ENCODE data around the gene SYNGAP1.

The SYNGAP1 gene

DNA sequence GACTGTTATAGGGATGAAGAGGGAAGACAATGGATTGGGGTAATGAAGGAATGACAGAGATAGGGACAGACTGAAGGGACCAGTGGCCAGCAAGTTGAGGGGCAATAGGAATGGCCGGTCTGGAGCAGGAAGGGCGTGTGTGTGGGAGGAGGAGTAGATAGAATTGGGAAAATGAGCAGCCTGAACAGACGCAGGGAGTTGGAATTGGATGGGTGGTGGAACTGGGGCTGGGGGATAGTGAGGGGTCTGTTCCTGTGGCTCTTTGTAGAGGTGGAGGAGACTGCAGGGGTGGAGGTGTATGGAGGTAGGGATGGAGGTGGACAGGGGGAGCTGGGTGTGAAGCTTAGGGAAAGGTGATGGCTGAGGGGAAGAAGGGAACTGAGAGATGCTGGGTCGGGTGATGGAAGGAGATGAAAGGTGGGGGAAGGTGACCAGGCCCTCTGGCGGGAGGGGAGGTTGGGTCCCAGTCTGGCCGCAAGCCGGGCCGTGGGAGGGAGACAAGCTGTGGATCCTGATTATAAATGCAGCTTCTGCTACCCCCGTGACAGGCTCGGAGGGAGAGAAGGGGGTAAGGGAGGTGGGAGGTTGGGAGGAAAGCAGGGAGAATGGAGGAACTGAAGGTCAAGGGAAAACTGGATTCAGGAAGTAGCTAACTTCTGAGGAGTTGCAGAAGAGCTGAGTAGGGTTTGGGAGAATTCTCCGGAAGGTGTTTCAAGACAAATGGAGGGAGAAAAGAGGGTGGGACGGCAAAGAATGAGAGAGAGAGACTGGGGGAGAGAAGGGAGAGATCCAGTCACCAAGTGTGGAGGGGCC is 5.2 kb downstream of the SYNGAP1 start:
- DNase-seq, result no peak

GRCh38 chr6:33425668-33426577 is 6.1 kb downstream of the SYNGAP1 start:
- DNase-seq, result peak; percentile 70 to 83

DNA sequence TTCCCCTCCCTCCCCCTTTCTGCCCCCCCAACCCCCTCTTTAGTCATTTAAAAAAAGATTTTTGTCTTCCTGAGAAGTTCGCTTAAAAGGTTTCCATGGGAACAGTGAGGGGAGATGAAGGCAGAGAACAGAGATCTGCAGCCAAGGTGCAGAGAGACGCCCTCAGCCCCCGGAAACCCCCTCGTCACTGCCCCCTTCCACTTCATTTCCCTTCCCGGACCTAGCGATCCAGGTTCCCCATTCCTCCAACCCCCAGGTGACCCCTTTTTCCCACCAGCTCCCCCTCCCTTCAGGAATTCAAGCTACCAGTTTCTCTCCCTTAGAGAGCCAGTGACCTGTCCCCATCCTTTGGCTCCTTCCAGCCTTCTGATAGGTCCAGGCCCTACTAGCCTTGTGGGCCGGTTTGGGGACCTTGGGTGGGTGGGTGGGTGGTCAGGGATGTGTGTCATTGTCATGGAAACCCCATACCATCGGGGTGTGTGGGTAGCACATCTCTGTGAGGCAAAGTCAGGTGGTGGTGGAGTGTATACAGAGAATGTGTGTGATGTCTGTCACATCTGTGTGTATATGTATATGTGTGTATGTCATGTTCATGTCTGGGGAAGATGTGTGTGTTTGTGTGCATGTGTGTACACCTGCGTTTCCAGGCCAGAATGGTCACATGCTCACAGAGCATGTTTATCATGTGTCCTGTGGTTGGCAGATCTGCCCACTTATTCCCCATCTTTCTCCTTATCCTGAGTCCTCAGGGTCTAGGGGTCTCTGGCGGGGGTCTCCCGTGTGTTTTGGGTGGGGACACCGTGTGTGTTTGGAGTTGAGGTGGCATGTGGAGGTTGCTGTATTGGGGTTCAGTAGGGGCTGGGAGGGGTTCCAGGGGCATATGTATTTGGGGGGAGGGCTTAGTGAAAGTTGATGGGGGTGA is 7.0 kb downstream of the SYNGAP1 start:
- no peak for DNase-seq

DNA sequence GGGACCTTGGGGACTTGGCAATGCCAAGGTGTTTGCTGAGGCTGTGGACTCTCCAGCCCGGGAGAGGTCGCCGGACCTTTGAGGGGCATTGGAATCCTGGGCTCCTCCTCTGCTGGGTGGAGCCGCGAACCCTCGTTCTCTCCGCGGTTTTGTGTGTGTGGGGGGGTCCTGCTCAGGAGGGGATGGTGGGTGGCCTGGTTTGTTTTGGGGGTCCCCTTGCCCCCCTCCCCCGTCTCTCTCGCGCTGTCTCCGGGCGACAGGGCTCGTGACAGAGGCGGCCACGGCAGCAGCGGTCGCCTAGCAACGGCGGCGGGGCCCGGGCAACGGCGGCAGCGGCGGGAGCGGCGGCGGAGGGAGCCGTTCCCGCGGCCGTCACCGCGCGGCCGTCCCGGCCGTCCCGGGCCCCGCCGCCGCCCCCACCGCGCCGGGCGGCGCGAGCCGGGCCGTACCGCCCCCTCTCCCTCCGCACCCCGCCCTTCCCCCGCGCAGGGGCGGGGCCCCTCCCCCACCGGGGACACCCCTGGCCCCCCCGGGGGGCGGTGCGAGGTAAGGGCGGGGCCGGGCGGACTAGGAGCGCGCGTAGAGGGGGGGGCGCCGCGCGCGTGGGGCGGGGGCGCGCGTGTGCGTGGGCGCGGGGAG is 7.8 kb downstream of the SYNGAP1 start:
- peak; percentile 27 to 53 for DNase-seq

- peak in 1 of 2 experiments; percentile 16 for DNase-seq
These were observed 8.5 kb downstream of the SYNGAP1 start for GRCh38 chr6:33428224-33428965.

DNA sequence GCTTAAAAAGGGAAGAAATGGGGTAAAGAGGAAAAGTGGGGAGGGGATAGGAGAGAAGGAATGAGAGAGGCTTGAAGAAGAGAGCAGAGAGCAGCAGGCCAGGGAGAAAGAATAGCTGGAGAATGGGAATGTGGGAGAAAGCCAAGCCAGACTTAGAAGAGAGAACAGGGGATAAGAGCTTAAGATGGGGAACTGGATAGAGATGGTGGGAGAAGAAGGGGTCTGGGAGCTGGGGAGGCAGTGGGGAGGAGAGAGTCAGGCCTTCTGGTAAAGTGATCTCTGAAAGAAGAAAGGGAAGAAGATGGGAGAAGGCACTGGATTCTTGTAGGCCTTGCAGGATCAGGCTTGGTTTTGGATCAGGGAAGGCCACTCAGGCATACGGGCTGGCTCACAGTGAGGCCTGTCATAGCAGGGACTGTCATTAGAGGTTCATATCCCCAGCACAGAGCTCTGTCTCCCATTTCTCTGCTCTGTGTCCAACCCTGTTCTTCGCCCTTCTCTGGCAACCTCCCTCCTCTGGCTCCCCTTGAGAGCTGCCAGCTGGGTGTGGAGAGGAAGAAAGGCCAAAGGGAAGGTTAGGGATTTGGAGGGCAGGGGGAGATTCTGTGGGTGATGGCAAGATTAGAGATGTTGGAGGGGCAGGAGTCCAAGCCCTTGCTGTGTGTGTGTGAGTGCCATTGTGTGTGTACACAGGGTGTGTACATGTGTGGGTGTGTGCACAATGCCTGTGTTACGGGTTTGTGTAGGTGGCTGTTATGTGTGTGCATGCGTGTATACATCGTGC is 9.3 kb downstream of the SYNGAP1 start:
- no peak for DNase-seq

DNA sequence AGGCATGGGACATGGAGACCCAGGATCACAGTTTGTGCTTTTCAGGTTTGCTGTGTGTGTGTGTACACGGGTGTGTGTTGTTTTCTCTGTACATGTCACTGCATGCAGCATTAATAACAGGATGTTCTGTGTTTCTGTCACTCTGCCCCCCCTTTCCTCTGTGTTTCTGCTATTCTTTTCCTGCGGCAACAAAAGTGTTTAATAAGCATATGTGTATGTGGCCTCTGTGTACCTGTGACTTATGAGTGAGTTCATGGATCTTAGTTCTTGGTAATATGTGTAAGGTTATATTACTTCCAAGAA is 9.8 kb downstream of the SYNGAP1 start:
- no peak for DNase-seq

GRCh38 chr6:33430334-33430733 is 10.5 kb downstream of the SYNGAP1 start:
- DNase-seq, result no peak

- peak; percentile 22 to 52 for DNase-seq
These were observed 11.4 kb downstream of the SYNGAP1 start for GRCh38 chr6:33430991-33431879.

DNA sequence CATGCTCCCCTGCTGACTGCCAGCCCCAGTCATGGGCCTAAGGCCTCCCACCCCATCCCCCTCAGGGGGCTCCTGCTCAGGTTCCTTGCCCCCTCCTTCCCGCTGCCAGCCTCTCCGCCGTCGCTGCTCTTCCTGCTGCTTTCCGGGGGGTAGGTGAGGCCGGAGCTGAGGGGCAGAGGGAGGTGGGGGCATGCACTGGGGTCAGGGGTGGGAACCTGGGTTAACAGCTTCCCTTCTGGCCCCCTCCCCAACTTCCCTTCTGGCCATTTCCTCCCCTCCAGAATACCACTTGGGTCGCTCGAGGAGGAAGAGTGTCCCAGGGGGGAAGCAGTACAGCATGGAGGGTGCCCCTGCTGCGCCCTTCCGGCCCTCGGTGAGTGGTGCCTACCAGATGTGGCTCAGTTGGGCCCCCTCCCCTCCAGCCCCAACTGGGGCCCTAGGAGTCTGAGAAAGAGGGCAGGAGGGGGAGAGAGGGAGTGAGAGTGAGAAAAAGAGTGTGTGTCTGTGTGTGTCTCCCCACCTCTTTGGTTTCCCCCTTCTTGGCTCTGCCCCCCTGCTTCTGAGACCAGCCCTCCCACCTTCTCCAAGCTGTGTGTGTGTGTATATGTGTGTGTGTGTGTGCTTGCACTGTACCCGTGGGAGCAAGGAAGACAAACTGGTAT is 12.1 kb downstream of the SYNGAP1 start:
- no peak for DNase-seq

DNA sequence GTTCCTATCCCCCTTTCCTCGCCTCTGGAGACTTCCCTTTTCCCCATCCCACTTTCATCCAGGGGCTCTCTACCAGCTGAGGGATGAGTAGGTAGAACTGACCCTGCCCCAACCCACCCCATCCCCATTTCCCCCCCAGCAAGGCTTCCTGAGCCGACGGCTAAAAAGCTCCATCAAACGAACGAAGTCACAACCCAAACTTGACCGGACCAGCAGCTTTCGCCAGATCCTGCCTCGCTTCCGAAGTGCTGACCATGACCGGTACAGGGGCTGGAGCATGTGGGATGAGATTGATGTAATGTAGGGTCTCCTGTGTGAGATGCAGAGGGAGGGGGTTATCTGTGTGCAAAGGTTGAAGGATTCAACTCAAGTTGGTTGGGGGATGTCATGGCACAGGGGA is 12.7 kb downstream of the SYNGAP1 start:
- DNase-seq, result no peak

GRCh38 chr6:33433001-33433543 is 13.2 kb downstream of the SYNGAP1 start:
- DNase-seq, result no peak

DNA sequence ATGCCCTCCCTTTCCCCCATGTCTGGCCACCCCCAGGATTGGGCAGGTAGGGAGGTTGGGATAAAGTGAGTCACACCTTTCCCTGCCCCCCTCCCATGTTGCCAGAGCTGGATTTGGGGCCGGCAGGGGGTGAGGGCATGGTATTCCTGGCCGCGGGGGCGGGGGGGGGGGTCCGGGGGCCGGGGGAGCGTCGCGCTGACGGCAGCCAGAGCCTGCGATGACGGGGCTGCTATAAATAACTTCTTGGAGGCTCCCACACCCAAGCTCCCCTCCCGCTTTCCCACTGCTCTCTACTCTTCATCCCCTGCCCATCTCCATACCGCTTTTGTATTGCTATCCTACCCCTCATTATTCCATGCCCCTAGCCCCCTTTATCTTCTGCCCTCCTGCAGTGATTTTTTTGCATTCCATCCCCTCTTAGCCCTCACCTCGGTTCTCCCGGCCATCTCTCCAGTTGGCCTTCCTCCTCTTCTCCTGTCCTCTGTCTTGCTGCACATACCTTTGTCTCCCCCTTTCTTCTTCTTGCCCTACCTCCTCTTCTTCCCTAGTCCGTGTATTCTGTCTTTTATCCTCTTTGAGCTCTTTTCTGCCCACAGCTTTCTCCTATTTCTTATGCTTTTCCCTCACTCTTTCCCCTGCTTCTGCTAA is 13.8 kb downstream of the SYNGAP1 start:
- no peak for DNase-seq

DNA sequence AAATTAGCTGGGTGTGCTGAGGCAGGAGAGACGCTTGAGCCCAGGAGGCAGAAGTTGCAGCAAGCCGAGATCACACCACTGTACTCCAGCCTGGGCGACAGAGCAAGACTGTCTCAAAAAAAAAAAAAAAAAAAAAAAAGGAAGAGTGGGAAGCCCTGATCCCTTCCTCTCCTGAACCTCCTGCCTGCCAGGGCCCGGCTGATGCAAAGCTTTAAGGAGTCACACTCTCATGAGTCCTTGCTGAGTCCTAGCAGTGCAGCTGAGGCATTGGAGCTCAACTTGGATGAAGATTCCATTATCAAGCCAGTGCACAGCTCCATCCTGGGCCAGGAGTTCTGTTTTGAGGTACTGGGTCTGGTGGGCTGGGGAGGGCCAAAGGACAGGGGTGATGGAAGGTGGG is 15.1 kb downstream of the SYNGAP1 start:
- DNase-seq, result no peak

- no peak for DNase-seq
These were observed 17.8 kb downstream of the SYNGAP1 start for GRCh38 chr6:33437666-33438065.

DNA sequence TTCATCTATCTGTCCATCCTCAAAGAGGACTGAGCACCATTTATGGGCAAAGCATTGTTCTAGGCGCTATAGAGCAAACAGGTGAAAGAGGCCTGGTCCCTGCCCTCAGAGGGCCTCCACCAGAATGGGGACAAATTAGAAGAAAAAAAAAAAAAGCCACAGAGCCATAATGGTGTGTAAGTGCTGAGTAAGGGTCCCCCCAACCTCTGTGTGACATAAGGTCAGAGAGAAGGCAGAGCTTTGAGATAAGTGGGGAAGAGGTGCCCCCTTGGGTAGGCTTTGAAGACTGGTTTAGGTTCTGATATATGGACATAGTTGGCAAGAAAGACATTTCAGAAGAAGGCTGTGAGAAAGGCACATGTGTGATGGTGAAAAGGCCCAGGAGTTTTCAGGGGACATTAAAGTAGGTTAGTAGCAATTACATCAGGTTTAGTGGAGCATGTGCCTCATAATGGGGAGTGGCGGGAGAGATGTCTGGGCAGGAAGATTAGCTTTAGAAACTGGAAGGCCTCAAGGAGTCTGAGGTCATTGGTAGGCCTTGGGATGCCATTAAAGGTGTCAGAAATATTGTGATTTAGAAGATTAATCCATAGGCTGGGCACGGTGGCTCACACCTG is 19.2 kb downstream of the SYNGAP1 start:
- DNase-seq, result no peak

DNA sequence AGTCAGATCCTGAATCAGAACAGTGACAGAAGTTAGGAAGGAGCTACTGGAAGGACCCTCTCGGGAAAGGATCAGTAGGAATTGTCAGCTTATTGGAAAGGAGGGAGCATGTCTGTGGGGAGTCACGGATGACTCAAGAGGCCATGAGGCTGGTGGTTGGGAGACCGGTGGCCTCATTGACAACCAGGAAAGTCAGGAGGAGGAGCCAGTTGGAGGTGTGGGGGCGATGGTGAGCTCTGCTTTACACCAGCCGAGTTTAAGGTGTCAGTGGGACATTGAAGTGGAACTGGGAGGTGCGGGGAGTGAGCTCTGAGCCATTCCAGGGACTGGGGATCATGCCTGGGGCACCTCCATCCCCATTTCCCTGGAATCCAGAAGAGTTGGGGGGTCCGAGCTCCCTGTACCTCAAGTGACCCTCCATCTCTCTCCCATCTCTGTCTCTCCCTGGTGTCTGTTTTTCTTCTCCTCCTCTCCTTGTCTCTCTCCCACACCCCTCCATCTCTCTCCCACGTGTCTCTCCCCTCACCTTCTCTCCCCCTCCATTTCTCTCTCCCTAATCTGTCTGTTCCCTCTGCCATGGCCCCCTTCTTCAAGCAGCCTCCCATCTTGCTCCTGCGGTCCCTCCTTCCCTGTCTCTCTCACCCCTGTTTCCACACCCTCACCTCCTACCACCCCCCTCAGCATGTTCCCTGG is 20.2 kb downstream of the SYNGAP1 start:
- no peak for DNase-seq

Data from NCI-H1930 (cell line).